H1 (cell line): Measurements from ENCODE around the gene CLCC1.

ENCODE experiments used
- CREB1 ChIP-seq: IDR thresholded peaks from 2 replicates; pipeline ENCODE4 v1.6.1; 2012; ENCODE audit warnings: inconsistent platforms
- EZH2 ChIP-seq: fragments of 200-600 bp; sonication (generic); IDR thresholded peaks from 2 replicates; pipeline ENCODE4 v1.7.1; 2012; ENCODE audit warnings: low read depth, mild to moderate bottlenecking, moderate library complexity, low read length, inconsistent platforms; ENCODE audit not compliant: severe bottlenecking
- GTF2F1 ChIP-seq: IDR thresholded peaks from 2 replicates; pipeline ENCODE4 v1.6.1; 2012; ENCODE audit warnings: low read depth, low read length, improper control_type of control experiment, borderline replicate concordance
- POLR2A ChIP-seq, 2 experiments: IDR thresholded peaks; 1 replicate in 1 of 2; 2 replicates in 1 of 2; pipeline ENCODE4 v1.6.1; 2011; ENCODE audit warnings: low read depth in 2 of 2, low read length in 2 of 2, mild to moderate bottlenecking in 2 of 2; ENCODE audit errors: control extremely low read depth in 1 of 2
- SP1 ChIP-seq: IDR thresholded peaks from 2 replicates; pipeline ENCODE4 v1.6.1; 2011; ENCODE audit warnings: low read depth, low read length
- SRF ChIP-seq: IDR thresholded peaks from 2 replicates; pipeline ENCODE4 v1.6.1; 2011; ENCODE audit warnings: mild to moderate bottlenecking, low read depth, low read length, moderate library complexity
- TF ChIP-seq, protein P1 (sequence below), 3 experiments: IDR thresholded peaks; 1 replicate in 2 of 3; 2 replicates in 1 of 3; pipeline versions ENCODE4 v1.5.1 to v1.6.1; 2011; ENCODE audit warnings: low read length in 3 of 3, mild to moderate bottlenecking in 3 of 3, inconsistent platforms in 2 of 3, low read depth in 1 of 3, moderate library complexity in 1 of 3; ENCODE audit not compliant: insufficient read depth in 1 of 3; ENCODE audit errors: control extremely low read depth in 1 of 3
- TF ChIP-seq, protein P2 (sequence below): IDR thresholded peaks from 2 replicates; pipeline ENCODE4 v1.6.1; 2011; ENCODE audit warnings: low read depth, mild to moderate bottlenecking, low read length; ENCODE audit not compliant: insufficient read depth

DNA sequence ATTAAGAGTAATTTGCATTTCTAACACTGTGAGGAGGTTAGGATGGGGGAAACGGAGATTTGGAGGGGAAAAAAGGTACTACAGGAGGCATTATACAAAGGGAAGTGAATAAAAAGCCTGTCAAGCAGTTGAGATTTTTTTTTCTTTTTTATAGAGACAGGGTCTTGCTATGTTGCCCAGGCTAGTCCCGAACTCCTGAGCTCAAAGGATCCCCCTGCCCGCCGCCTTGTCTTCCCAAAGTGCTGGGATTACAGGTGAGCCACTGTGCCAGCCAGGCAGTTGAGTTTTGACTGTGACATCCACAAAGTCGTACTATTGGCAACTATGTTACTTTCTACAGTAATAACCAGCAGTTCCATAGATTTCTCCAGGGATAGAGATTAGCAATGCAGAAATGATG, 2.6 kb downstream of the CLCC1 start:
- no peak for TF ChIP-seq EZH2
- no peak for TF ChIP-seq GTF2F1
- TF ChIP-seq, protein P1, sequence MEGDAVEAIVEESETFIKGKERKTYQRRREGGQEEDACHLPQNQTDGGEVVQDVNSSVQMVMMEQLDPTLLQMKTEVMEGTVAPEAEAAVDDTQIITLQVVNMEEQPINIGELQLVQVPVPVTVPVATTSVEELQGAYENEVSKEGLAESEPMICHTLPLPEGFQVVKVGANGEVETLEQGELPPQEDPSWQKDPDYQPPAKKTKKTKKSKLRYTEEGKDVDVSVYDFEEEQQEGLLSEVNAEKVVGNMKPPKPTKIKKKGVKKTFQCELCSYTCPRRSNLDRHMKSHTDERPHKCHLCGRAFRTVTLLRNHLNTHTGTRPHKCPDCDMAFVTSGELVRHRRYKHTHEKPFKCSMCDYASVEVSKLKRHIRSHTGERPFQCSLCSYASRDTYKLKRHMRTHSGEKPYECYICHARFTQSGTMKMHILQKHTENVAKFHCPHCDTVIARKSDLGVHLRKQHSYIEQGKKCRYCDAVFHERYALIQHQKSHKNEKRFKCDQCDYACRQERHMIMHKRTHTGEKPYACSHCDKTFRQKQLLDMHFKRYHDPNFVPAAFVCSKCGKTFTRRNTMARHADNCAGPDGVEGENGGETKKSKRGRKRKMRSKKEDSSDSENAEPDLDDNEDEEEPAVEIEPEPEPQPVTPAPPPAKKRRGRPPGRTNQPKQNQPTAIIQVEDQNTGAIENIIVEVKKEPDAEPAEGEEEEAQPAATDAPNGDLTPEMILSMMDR (IDR thresholded peaks at IDR 0.05; ENCODE audit: control extremely low read depth in 1 of 3, insufficient read depth in 1 of 3, low read depth in 1 of 3, low read length in 3 of 3) = no peak
- TF ChIP-seq, protein P2, sequence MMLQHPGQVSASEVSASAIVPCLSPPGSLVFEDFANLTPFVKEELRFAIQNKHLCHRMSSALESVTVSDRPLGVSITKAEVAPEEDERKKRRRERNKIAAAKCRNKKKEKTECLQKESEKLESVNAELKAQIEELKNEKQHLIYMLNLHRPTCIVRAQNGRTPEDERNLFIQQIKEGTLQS = no peak
- no peak for TF ChIP-seq POLR2A (IDR thresholded peaks at IDR 0.05; ENCODE audit: control extremely low read depth in 1 of 2, low read depth in 2 of 2, low read length in 2 of 2)
- TF ChIP-seq SP1 = no peak
- no peak for TF ChIP-seq SRF
- TF ChIP-seq CREB1 = no peak
